Cardiac fibroblast (primary cell): ENCODE measurements around the gene EIF3K.
"Not testable (repeated sequence)": the region's sequence is repeated elsewhere in the genome, so short reads cannot be mapped to it uniquely, and the experiment has no call there.

Experiments
- DNase-seq, 2 donors: peaks; one replicate each; pipeline versions ENCODE4 v3.0.0 to v3.0.0-alpha.2; 2010; ENCODE audit warnings: low read depth in 2 of 2
- H3K4me3 ChIP-seq, 2 donors: replicated peaks in 1 of 2; 1 replicate in 1 of 2; 2 replicates in 1 of 2; pipeline ENCODE4 v1.5.1; 2011; ENCODE audit warnings: low read depth in 2 of 2, low read length in 2 of 2, mild to moderate bottlenecking in 2 of 2, moderate library complexity in 1 of 2
- TF ChIP-seq, protein P1 (sequence below): IDR thresholded peaks from one replicate; pipeline ENCODE4 v1.5.1; 2011; ENCODE audit warnings: low read depth, mild to moderate bottlenecking, low read length, inconsistent platforms

The EIF3K gene

GRCh38 chr19:38617283-38617763 lies 1.7 kb upstream of the EIF3K start:
- no peak overlapping the region for H3K4me3 ChIP-seq
- no peak for DNase-seq
- TF ChIP-seq, protein P1, sequence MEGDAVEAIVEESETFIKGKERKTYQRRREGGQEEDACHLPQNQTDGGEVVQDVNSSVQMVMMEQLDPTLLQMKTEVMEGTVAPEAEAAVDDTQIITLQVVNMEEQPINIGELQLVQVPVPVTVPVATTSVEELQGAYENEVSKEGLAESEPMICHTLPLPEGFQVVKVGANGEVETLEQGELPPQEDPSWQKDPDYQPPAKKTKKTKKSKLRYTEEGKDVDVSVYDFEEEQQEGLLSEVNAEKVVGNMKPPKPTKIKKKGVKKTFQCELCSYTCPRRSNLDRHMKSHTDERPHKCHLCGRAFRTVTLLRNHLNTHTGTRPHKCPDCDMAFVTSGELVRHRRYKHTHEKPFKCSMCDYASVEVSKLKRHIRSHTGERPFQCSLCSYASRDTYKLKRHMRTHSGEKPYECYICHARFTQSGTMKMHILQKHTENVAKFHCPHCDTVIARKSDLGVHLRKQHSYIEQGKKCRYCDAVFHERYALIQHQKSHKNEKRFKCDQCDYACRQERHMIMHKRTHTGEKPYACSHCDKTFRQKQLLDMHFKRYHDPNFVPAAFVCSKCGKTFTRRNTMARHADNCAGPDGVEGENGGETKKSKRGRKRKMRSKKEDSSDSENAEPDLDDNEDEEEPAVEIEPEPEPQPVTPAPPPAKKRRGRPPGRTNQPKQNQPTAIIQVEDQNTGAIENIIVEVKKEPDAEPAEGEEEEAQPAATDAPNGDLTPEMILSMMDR, result no peak

DNA sequence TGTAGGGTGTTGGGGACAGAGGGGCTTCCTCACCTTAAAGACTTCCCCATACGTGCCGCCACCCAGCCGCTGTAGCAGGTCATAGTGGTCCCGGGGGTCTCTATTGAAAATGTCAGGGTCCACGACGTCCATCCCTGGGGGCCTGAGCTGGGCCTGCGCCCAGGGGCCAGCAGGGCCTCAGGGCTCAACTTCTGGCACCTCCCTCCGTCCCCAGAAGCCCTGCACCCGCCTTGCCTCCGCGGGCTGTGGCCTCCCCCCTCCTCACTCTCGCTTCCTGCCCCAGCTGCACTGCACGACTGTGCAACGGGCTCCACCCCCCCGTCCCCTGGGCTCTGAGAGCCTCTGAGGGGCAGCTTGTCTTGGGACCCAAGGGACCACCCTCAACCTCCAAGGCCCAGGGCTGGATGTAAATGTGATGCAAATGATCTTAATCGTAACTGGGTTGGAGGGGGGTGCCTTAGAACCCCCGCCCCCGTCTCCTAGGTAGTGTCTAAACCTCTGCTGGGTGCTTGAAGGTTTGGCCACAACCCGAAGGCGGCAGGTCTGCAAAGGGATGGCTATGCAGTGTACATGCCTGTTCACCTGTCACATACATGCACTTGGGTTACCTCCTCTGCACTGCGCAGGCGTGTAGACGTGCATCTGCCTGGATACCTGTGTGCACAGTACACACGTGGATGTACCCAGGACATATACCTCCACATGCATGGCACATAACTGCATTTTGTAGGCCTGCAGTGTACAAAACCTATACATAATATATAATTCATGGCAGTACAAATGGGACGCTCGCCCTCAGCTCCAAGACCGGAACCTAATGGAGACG lies 1.0 kb upstream of the EIF3K start, which contains the start of gene MAP4K1:
MAP4K1 (minus strand) TSS at position 190 of the 826 bp plus-strand sequence; CDS start at position 132, 58 bp downstream.
- peak within 1 kb of the TSS; percentile 79 to 98 for H3K4me3 ChIP-seq
- DNase-seq, result no peak
- TF ChIP-seq, protein P1, result no peak

GRCh38 chr19:38619361-38620174 lies 580 bp downstream of the EIF3K start:
- TF ChIP-seq, protein P1, result no peak
- peak overlapping the region; percentile 79 to 98 for H3K4me3 ChIP-seq
- DNase-seq, result no peak

GRCh38 chr19:38624822-38625221 lies 5.8 kb downstream of the EIF3K start:
- no peak overlapping the region for H3K4me3 ChIP-seq
- TF ChIP-seq, protein P1, result no peak
- DNase-seq, result no peak

GRCh38 chr19:38626401-38626800 lies 7.4 kb downstream of the EIF3K start:
- TF ChIP-seq, protein P1, result no peak
- DNase-seq, result no peak
- H3K4me3 ChIP-seq, result no peak overlapping the region

DNA sequence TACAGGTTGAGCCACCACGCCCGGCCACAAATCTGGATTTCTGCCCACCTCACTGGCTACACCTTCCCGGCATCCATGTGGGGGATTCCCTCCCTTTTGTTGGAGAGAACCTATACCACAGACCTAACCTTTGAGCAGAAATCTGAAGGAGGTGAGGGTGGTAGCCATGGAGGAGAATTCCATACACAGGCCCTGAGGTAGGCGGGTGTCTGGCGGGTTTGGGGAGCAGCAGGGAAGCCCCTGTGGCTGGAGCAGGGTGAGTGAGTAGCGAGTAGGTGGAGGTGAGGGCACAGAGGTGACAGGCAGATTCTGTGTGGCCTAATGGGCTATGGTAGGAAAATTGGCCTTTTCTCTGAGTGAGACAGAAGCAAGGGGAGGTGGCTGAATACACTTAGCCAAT lies 10.6 kb downstream of the EIF3K start:
- TF ChIP-seq, protein P1, result no peak
- H3K4me3 ChIP-seq, result no peak overlapping the region
- DNase-seq, result no peak

GRCh38 chr19:38631301-38631700 lies 12.3 kb downstream of the EIF3K start:
- not testable (repeated sequence) for DNase-seq, H3K4me3 ChIP-seq

DNA sequence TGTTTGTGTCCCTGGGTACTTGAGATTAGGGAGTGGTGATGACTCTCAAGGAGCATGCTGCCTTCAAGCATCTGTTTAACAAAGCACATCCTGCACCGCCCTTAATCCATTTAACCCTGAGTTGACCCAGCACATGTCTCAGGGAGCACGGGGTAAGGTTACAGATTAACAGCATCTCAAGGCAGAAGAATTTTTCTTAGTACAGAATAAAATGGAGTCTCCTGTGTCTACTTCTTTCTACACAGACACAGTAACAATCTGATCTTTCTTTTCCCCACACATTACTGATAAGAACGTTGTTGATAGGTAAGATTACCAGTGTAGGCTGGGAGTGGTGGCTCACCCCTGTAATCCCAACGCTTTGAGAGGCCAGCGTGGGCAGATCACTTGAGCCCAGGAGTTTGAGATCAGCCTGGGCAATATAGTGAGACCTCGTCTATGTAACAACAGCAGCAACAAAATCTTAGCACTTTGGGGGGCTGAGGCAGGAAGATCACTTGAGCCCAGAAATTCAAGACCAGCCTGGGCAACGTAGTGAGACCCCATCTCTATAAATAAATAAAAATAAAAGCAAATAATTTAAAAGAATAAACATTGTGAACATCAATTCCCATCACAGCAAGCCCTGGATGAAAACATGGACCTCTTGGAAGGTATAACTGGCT lies 13.0 kb downstream of the EIF3K start:
- DNase-seq, result not testable (repeated sequence)

More for the DNA sequence above, 13.0 kb downstream of the EIF3K start:
- not testable (repeated sequence) for H3K4me3 ChIP-seq
